HTERT RPE-1 (cell line): ENCODE measurements around the gene OTOG.

Experiments
- in situ Hi-C: fragments of 300-500 bp; cut with MboI; formaldehyde crosslinking; loops from 4 replicates; pipeline ENCODE4 v1.14.3; 2020; ENCODE audit warnings: low sequenced_read_pairs

Gene OTOG

DNA sequence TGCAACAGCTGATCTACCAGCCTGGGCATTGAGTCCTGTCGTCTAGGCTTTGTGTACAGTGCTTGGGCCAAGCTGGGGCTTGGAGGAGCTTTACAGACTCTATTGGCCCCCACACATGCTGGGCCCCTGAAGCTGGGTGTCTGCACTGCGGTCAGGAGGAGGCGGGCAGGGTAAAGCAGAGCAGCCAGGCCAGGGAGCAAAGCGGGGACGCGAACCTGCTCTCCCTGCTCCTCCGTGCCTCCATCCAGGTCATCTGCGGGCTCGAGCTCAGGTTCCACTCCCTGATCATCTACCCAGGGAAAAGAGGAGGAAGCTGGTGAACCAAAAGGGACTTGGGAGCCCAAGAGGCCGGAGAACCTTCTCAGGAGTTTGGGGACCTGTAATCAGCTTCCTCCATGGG is 29.9 kb upstream of the OTOG start:
- in situ Hi-C loops, result loop anchor here (25.0 kb wide), 1 partner anchor 130 kb away; the partner anchor contains the start of gene KCNJ11

DNA sequence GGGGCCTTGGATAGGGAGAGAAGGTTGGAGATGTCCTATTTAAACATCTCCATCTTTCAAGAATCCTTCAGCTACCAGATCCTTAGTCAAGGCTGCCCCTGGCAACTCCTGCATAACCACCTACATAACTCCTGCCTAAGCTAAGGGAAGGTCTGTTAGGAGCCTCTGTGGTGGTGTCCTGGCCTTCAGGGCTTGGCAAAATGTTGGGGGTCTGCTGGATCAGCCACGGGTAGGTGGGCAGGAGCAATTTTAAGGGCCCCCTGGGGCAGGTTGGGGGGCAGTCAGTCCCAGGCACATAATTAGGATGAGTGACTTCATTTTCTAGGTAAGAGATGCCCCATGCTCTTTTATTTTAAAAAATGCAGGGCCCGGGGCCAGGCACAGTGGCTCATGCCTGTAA is 28.7 kb upstream of the OTOG start:
- in situ Hi-C loops, result loop anchor here (25.0 kb wide), 1 partner anchor 131 kb away; the partner anchor contains the start of gene KCNJ11

- in situ Hi-C loops, result loop anchor here (25.0 kb wide), 1 partner anchor 132 kb away; the partner anchor contains the start of gene KCNJ11
These were observed 27.8 kb upstream of the OTOG start for GRCh38 chr11:17519061-17519885.

DNA sequence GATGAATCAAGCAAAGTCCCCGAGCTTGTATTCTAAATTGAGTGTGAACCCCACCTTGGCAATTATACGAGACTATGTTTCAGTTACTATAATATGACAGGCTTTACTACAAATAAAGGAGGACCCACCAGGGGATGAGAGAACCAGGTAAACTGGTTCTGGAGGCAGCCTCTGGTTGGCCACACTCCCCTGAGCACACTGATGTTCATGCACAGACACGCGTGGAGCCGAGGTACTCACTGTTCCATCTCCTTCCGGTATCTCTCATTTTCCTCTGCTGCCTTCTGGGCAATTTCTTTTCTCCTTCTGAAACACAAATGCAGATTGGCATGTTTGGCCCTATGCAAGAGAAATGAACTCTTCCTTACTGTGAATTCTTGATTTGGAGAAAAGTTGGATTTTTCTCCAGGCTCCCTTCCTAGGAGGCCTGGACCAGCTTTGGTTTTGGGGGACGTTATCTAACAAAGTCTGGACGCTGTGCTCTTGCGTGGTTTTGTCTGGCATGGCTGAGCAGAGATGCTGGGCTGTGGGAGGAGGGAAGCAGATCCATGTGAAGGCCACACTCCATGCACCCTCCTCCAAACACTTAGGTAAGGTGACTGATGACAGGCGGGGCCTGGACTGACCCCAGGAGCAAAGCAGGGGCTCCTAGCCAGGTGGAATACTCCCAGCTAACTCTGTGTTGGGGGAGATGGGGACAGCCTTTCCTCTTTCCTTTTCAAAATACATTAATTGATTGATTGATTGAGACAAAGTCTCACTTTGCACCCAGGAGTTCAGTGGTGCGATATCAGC is 25.8 kb upstream of the OTOG start:
- in situ Hi-C loops, result loop anchor here (25.0 kb wide), 1 partner anchor 134 kb away; the partner anchor contains the start of gene KCNJ11

- in situ Hi-C loops, result loop anchor here (25.0 kb wide), 1 partner anchor 135 kb away; the partner anchor contains the start of gene KCNJ11
These were observed 24.4 kb upstream of the OTOG start for GRCh38 chr11:17522655-17523054.

GRCh38 chr11:17524221-17524620 is 22.8 kb upstream of the OTOG start:
- in situ Hi-C loops, result loop anchor here (25.0 kb wide), 1 partner anchor 137 kb away; the partner anchor contains the start of gene KCNJ11

DNA sequence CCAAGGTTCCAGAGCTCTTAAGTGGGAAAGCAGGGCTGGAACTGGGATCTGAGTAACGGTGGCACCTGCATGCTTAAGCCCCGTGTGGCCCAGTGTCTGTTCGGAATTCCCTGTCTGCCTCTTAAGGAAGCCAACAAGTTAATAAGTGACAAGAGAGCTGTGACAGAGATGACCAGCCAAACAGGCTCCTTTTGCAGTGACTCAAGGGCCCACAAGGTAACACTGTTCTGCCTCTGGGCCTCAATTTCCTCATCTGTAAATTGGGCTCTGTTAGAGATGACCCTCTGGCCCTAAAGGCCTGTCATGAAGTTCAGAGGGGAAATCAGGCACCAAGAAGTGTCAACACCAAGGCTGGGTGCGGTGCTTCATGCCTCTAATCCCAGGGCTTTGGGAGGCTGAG is 21.5 kb upstream of the OTOG start:
- in situ Hi-C loops, result no loop called here

DNA sequence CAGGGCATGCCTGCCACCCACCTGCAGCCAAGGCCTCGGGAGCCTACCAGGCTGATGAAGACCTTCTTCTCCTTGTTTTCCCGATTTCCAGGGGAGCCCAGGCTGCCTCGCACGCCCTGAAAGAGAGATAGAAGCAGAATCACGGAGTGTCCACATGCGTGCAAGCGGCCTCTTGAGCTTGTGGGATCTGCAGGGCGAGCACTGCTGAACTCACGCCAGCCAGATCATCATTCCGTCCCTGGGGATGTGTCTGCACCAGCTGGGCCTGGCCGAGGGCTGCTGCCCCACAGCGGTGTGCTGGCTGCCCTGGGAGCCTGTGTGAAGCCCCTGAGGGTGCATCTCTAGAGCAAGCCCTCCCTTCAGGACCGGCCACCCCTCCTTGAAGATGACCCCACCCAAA is 20.7 kb upstream of the OTOG start:
- in situ Hi-C loops, result no loop called here

- in situ Hi-C loops, result no loop called here
These were observed 20.0 kb upstream of the OTOG start for GRCh38 chr11:17526931-17527627.

- in situ Hi-C loops, result no loop called here
These were observed 19.4 kb upstream of the OTOG start for GRCh38 chr11:17527628-17527995.

- in situ Hi-C loops, result no loop called here
These were observed 18.8 kb upstream of the OTOG start for GRCh38 chr11:17528181-17528691.

DNA sequence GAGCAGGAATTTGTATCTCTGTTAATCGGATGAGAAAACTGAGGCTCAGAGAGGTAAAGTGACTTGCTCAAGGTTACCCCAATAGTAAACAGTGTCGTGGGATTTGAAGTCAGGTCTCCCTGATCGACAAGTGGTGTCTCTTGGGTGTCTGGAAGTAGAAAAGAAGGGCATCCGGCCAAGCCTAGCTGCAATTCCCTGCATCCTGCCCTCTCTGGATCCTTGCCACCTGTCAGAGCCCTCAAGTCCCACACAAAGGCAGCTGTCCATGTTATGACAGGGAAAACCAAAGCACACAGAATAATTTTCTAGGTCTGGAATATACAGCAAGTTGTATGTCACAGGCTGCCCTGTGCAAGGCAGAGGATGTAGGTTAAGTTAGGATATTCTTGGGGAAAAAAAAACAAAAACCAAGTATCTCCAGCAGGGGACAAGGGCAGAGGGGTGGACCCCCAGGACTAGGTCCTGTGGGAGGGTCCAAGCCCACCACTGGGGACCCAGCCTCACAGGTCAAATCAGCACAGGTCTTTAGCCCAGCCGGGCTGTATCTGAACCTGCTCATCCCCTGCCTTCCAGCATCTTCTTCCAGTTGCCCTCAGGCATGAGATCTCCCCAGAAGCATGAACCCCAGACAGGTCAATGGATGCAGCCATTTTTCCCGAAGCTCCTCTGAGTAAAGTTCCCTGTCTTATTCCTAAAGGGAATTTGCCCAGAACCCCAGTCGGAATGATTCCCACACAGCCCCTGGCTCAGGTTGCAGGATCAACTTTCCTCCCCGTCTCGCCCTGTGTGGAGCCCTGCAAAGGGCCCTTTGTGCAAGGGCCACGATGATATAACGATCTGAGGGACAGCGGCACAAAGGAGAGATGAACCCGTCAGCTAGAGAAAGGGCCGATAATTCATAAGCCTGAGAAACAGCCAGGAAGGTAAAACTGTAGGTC is 17.9 kb upstream of the OTOG start:
- in situ Hi-C loops, result no loop called here

DNA sequence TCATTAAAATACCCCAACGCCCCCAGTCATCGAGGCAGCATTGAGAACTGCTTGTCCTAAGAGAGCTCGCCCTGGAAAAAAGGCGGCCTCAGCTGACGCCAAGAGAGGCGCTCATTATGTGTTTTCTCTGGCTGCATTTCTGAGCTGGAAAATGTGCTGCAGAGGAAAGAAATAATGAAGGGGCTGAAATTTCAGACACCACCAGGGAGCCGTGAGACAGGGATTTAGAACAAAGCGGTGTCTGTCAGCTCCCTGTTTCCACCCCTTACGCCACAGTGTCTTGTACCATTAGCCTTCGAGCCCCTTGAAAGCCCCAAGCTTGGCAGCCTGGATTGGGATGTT is 17.2 kb upstream of the OTOG start:
- in situ Hi-C loops, result no loop called here

- in situ Hi-C loops, result no loop called here
These were observed 15.9 kb upstream of the OTOG start for GRCh38 chr11:17531071-17531600.

- in situ Hi-C loops, result no loop called here
These were observed 15.4 kb upstream of the OTOG start for GRCh38 chr11:17531636-17532113.

DNA sequence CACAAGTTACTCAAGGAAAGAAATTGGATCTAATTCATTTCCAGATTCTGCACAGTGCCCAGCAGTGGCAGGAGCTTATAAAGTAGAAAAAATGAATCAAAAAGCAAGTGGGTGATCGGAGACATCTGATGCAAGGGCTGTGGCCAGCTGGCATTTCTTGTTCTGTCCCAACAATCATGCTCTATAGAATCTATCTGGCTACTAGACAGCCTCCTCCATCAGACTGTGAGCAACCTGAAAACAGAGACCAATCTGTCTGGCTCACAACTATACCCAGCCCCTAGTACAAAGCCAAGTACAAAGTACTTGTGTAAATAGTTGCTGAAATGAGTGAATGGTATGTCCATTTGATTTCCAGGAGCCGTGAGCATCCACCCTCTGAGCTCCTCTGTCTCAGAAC is 14.3 kb upstream of the OTOG start:
- in situ Hi-C loops, result no loop called here

DNA sequence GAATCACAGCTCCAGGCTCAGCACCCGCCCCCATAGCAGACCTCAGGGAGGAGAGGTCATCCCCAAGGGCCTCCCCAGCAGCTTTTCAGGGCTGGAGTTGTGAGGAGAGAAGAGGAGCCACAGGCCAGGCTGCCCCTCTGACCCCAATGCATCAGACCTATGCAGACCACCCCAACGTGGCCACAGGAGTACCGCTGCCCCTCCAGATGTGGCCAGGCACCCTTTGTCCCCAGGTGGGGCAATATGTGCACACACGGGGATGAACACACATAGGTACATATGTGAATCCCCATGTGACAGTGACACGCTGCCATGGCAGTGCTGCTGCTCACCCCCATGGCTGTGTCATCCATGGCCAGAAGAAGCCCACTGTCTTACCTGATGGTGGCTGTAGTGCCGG is 13.7 kb upstream of the OTOG start:
- in situ Hi-C loops, result no loop called here

- in situ Hi-C loops, result no loop called here
These were observed 13.2 kb upstream of the OTOG start for GRCh38 chr11:17533778-17534415.

DNA sequence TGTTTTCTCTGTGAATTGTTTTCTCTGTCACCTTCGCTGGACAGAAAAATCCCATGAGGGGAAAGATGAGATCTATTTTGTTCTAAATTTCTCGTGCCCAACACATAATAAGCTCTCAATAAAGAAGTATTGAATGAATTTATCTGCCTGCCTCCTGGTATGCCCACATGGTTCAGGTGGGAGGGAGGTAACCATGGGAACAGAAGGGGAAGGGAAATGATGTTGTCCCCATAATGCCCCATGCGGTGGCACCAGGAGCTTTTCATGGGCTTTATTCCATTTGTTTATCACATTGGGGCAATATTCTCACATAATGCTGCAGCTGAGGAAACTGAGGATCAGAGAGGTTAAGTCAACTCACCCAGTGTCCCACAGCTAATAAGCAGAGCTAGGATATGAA is 11.6 kb upstream of the OTOG start:
- in situ Hi-C loops, result no loop called here
